H1 (cell line): ENCODE results near the gene KCNC2. TPM values are rescaled to one million over a fixed set of nuclear protein-coding genes. Genes with fewer than 3 reads are reported as not detected.

Experiments used
- CHD7 ChIP-seq: fragments of 300-600 bp; sonication (generic); IDR thresholded peaks from 2 replicates; pipeline ENCODE4 v1.7.1; 2012; ENCODE audit warnings: low read length, moderate library complexity, mild to moderate bottlenecking, inconsistent platforms; ENCODE audit not compliant: insufficient replicate concordance
- KDM4A ChIP-seq: IDR thresholded peaks from one replicate; pipeline ENCODE4 v1.7.1; 2012; ENCODE audit warnings: low read depth, mild to moderate bottlenecking, moderate library complexity, low read length, inconsistent platforms; ENCODE audit not compliant: severe bottlenecking
- MAX ChIP-seq: IDR thresholded peaks from 2 replicates; pipeline ENCODE4 v1.6.1; 2012; ENCODE audit warnings: inconsistent platforms
- SAP30 ChIP-seq: fragments of 300-600 bp; sonication (generic); IDR thresholded peaks from 2 replicates; pipeline ENCODE4 v1.7.1; 2012; ENCODE audit warnings: low read length, moderate library complexity, mild to moderate bottlenecking, inconsistent platforms; ENCODE audit not compliant: insufficient read depth, insufficient replicate concordance
- SP1 ChIP-seq: IDR thresholded peaks from 2 replicates; pipeline ENCODE4 v1.6.1; 2011; ENCODE audit warnings: low read depth, low read length
- polyA plus RNA-seq, 7 experiments: library from polyadenylated mRNA; depleted of rRNA in 3 of 7; stranded (reverse) in 5 of 7; unstranded in 2 of 7; fragments of >200 nt in 5 of 7; fragments of 200-250 nt in 2 of 7; gene quantifications; 1 replicate in 5 of 7; 2 replicates in 1 of 7; 4 replicates in 1 of 7; pipeline versions ENCODE4 v1.2.1 to v1.2.3, GENCODE V29; 2011 to 2013; ENCODE audit warnings: missing spikeins in 2 of 7, mixed read lengths in 2 of 7
- total RNA-seq: library from RNA; stranded (reverse); fragmentation: NEBNext Ultra II Directional; extraction: Animal tissue kit (Norgen Biotek cat#: 25700); gene quantifications from 2 replicates; pipeline ENCODE4 v1.2.1, GENCODE V29; 2021

Gene KCNC2
- total and polyA plus RNA-seq, 2 of the 8 experiments (the other 6 are each of a cell fraction or from before 2014, with no cell fraction given) = 0.03 TPM; not detected in 1

- TF ChIP-seq SAP30 = no peak
- no peak for TF ChIP-seq CHD7
- no peak for TF ChIP-seq MAX
- no peak for TF ChIP-seq SP1
- TF ChIP-seq KDM4A = no peak
Observed at GRCh38 chr12:74999474-74999873, 210.2 kb downstream of the KCNC2 start (continued).
